SH-SY5Y (cell line): Measurements from ENCODE around the gene HSPG2.

Experiments
- GATA2 ChIP-seq: IDR thresholded peaks from 2 replicates; pipeline ENCODE4 v1.6.1; 2011; ENCODE audit warnings: mild to moderate bottlenecking, low read depth, low read length
- GATA3 ChIP-seq: IDR thresholded peaks from 2 replicates; pipeline ENCODE4 v1.6.1; 2011; ENCODE audit warnings: low read depth, mild to moderate bottlenecking, low read length, moderate library complexity

Gene HSPG2

GRCh38 chr1:21879928-21880618, 57.0 kb downstream of the HSPG2 start:
- no peak for TF ChIP-seq GATA2
- TF ChIP-seq GATA3, result no peak

DNA sequence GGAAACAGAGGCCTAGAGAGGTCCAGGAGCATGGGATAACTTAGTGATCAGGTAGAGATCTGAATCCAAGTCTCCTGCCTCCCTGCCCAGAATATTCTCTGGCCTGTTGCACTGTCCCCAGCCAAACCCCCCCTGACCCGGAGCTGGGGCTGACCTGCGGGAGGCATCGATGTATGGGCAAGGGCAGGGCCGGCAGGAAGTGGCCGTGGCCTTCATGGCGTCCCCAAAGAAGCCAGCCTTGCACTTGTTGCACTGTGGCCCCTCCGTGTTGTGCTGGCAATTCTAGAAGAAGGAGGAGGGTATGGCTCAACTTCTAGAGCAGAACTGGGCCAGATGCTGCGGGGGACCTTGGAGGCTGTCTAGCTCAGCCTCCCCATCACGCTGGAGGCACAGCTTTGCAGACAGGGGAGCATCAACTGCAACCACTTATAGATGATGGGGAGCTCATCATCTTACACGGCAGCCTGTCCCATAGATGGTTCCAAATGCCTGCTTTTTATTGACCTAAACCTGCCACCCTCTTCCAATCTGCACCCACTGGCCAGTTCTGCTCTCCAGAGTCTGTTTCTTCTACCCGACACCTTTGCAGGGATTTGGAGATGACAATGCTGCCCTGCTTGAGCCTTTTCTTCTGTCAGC, 58.2 kb downstream of the HSPG2 start:
- TF ChIP-seq GATA3 (no peak), GATA2 (no peak)

GRCh38 chr1:21878009-21878773, 58.9 kb downstream of the HSPG2 start:
- TF ChIP-seq GATA2, result no peak
- no peak for TF ChIP-seq GATA3

DNA sequence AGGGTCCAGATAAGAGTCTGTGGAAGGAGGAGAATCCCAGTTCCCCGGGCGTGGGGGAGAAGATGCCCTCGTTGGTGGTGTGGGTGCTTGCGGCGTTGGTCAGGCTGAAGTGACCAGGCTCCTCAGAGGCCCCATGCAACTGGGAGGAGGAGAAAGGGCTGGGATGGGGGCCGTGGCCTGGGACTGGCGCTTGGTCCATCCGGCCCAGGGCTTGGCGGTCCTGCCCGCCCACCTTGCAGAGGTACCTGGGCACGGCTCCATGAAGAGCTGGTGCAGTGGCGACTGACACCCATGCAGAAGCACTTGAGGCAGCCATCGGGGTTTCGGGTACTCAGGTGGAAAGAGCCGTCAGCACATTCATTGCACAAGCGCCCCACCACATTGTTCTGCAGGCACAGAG, 60.8 kb downstream of the HSPG2 start:
- TF ChIP-seq GATA2 (no peak), GATA3 (no peak)

- TF ChIP-seq GATA3 (no peak), GATA2 (no peak)
These were observed 61.5 kb downstream of the HSPG2 start for GRCh38 chr1:21875621-21876063.

- TF ChIP-seq GATA2, result no peak
- no peak for TF ChIP-seq GATA3
These were observed 62.1 kb downstream of the HSPG2 start for GRCh38 chr1:21874778-21875547.

DNA sequence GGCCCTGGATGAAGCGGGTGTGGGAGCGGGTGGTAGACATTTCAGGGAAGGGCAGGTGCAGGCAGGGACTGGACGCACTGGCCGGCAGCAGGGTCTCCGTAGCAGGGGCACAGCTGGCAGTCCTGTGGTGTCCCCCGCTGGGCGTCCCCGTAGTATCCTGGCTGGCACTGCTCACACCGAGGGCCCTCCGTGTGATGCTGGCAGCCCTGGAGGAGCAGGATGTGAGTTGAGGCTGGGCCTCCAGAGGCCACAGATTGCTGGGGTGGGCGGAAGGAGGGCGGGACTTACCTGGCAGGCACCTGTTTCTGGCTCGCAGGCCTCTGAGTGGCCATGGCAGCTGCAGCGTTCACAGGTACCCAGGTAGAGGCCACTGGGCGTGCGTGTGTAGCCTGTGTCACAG, 62.8 kb downstream of the HSPG2 start:
- no peak for TF ChIP-seq GATA3
- TF ChIP-seq GATA2, result no peak

DNA sequence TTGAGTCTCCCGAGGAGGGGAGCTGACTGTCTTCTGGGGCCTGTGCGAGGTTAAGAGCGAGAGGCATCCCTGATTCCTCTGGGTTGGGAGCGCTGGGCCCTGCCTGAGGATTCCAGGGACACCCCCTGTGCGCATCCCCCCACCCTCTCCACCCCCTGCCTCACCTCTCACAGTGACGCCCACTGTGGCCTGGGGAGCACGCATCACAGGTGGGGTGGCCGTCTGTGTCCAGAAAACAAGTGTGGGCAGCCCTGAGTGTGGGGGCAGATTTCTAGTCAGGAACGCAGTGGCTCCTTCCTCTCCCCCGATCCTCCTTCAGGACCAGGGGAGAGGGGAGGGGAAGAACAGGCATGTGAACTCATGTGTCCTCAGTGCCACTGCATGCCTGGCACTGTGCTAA, 63.3 kb downstream of the HSPG2 start:
- TF ChIP-seq GATA2, result no peak
- TF ChIP-seq GATA3, result no peak

- TF ChIP-seq GATA3, result no peak
- no peak for TF ChIP-seq GATA2
These were observed 63.9 kb downstream of the HSPG2 start for GRCh38 chr1:21873174-21873573.

DNA sequence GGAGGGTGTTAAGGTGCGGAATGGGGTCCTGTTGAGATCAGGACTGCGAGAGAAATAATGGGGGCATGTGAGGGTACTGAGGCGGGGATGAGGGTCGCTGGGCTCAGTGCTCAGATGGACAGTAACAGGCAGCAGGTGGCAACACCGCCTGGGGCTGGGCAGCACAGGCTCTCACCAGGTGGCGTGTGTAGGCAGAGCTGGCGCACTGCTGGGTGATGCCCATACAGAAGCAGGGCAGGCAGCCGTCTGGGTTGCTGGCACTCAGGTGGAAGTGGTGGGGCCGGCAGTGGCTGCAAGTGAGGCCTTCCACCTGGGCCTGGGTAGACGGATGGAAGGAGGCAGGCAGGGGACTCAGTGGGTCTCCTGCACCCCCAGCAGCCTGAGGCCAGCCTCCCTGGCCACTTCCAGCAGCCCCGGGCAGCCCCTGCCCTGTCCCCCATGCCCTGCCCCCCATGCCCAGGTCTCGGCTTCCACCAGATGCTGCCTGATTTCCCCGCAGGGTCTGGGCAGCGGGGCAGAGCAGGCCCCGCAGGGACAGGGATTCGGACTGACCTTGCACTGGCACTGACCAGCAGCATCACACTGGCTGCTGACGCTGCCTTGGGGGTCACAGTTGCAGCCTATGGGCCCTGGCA, 64.5 kb downstream of the HSPG2 start:
- TF ChIP-seq GATA3, result no peak
- no peak for TF ChIP-seq GATA2

DNA sequence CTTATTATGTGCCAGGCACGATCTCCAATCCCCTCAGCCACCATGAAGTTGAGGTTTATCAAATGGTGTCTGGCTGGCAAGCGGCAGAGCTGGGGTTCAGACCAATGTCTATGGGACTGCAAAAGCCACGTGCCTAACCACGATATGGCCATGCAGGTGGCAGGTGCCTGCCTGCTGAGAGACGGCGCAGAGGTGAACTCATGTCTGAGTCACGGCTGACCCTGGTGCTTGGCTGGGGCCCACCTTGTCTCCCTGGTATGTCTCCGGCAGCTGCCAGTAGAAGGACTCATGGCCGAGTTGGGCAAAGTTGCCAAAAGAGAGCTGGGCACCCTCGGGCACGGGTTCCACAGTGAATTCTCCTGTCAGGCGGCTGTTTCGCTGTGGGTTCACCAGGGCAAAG, 65.2 kb downstream of the HSPG2 start:
- no peak for TF ChIP-seq GATA3
- no peak for TF ChIP-seq GATA2

DNA sequence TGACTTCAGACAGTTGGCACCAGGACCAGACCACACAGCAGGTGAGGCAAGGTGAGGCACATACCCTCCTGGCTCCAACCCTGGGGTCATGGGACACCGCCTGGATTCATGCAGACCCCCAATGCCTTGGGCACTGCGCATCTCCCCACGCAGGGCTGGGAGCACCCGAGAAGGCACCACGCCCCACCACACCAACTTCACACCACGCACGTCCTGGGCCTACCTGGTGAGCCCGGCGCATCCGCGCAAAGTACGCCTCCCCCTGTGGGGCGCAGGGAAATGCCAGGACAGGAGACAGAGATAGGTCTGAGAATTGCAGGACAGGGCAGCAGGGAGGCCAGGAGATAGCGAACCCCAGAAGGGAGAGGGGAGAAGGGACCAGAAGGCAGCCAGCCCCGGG, 66.5 kb downstream of the HSPG2 start:
- TF ChIP-seq GATA2 (no peak), GATA3 (no peak)

- no peak for TF ChIP-seq GATA2
- no peak for TF ChIP-seq GATA3
These were observed 67.4 kb downstream of the HSPG2 start for GRCh38 chr1:21869620-21870121.
